Myocyte (in vitro differentiated cells): ENCODE results near the gene BAZ1B. TPM values are rescaled to one million over a fixed set of nuclear protein-coding genes. Genes with fewer than 3 reads are reported as not detected.
"Not testable (repeated sequence)": the region's sequence is repeated elsewhere in the genome, so short reads cannot be mapped to it uniquely, and the experiment has no call there.

Experiments
- DNase-seq: peaks from one replicate; pipeline ENCODE4 v3.0.0-alpha.2; 2012; ENCODE audit warnings: low read depth
- polyA plus RNA-seq: library from polyadenylated mRNA; unstranded; fragments of >200 nt; gene quantifications from one replicate; pipeline ENCODE4 v1.2.1, GENCODE V29; 2012; ENCODE audit warnings: missing spikeins
- total RNA-seq: library from RNA; depleted of rRNA; stranded (reverse); fragments of >200 nt; gene quantifications from 2 replicates; pipeline ENCODE4 v1.2.3, GENCODE V29; 2014

BAZ1B gene, protein sequence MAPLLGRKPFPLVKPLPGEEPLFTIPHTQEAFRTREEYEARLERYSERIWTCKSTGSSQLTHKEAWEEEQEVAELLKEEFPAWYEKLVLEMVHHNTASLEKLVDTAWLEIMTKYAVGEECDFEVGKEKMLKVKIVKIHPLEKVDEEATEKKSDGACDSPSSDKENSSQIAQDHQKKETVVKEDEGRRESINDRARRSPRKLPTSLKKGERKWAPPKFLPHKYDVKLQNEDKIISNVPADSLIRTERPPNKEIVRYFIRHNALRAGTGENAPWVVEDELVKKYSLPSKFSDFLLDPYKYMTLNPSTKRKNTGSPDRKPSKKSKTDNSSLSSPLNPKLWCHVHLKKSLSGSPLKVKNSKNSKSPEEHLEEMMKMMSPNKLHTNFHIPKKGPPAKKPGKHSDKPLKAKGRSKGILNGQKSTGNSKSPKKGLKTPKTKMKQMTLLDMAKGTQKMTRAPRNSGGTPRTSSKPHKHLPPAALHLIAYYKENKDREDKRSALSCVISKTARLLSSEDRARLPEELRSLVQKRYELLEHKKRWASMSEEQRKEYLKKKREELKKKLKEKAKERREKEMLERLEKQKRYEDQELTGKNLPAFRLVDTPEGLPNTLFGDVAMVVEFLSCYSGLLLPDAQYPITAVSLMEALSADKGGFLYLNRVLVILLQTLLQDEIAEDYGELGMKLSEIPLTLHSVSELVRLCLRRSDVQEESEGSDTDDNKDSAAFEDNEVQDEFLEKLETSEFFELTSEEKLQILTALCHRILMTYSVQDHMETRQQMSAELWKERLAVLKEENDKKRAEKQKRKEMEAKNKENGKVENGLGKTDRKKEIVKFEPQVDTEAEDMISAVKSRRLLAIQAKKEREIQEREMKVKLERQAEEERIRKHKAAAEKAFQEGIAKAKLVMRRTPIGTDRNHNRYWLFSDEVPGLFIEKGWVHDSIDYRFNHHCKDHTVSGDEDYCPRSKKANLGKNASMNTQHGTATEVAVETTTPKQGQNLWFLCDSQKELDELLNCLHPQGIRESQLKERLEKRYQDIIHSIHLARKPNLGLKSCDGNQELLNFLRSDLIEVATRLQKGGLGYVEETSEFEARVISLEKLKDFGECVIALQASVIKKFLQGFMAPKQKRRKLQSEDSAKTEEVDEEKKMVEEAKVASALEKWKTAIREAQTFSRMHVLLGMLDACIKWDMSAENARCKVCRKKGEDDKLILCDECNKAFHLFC (N-terminal part only)
- total RNA-seq: 70.0 and 76.7 TPM in 2 replicates
- polyA plus RNA-seq: 32.9 TPM

DNA sequence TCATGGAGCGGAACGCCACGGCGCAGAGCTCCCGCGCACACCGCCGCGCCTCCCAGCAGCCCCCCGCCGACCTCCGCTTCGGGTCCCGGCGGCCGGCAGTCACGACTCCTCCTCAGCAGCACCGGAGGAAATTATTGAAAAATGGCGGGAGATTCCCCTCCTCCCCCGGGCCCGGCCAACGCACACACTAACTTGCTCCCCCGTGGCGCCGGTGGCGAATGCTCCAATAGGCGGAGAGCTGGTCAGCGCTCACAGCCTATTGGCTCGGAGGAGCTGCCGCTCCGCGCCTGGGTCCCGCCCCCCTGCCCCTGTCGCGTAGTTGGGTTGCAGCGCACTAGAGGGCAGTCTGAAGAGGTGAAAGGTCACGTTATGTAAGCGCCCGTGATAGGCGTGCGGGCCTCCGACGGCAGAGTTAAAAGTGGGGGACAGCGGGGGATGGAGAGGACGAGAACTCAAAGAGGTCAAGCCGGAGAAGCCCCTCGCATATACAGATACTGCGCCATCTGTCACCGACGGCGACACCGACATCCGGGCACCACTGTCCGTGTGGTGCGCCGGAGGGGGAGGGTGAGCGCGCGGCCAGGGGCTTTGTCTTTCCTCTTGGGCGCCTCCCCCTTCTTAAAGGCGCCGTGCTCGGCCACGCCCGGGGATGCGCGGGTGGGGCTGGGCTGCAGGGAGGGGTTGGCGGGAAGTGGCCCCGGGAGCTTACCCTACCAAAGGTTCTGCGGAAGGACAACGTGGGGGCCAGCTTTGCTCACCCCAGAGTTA lies at the start of gene BAZ1B:
Gene BAZ1B (minus strand): TSS at position 189 of the 768 bp plus-strand sequence. CDS start 360 bp downstream, outside the sequence.
- DNase-seq: peak; percentile 100

DNA sequence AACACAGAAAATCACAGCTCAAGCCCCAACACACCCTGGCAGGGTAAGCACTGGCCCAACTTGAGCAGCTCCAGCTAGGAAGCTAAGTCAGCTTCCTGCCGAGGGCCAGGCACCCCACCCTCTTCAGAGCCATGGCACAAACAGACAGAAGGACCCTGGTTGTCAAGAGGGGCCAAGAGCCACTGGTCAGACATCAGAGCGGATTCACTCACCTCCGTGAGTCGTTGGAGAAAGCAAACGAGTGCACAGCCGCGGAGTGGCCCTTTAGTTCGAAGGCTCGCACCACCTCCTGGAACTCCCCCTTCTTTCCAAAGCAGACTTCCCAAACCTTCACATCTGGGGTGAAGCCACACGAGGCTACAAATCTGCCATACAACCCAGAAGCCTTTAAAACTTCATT lies 48.9 kb upstream of the BAZ1B start:
- DNase-seq: no peak

DNA sequence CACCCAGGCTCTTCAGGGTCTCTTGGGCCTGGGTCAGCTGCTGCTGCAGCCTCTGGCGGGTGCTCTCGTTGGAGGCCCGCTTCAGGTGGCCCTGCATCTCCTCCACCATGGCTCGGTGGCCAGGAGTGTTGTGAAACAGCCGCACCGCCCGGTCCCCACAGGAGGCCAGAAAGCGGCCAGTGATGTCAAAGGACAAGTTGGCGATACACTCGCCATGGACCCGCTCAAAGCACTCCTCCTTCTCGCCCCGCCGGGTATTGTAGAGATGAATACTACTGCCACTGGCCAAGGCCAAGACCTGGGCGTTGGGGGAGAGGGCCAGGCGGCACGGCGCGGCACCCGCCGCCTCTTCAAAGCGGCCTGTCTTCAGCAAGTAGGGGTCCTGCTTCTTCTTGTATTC lies 48.4 kb upstream of the BAZ1B start:
- DNase-seq: no peak

DNA sequence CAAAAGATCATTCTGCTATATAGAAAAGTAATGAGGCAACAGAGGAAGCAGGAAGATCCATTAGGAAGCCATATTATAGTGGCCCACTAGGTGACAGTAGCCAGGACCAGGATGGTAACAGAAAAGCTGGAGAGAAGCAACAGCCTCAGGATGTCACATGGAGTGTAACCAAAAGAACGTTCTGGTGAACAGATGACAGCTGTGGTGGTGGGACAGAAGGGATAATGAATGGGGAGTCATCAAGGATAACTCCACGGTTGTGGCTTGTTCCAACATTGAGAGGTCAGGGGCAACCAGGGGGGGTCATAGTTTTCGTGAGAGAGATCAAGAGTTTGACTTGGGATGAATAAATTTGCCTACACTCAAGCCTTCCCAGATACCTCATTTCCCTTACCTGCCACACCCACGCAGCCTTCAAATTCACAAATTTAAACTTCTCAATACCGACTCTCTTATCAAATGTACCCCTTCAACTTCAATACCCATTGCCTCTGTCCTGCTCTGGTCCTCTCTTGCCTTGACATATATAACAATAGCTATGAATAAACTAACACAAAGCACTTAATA lies 47.0 kb upstream of the BAZ1B start:
- DNase-seq: peak; percentile 65

DNA sequence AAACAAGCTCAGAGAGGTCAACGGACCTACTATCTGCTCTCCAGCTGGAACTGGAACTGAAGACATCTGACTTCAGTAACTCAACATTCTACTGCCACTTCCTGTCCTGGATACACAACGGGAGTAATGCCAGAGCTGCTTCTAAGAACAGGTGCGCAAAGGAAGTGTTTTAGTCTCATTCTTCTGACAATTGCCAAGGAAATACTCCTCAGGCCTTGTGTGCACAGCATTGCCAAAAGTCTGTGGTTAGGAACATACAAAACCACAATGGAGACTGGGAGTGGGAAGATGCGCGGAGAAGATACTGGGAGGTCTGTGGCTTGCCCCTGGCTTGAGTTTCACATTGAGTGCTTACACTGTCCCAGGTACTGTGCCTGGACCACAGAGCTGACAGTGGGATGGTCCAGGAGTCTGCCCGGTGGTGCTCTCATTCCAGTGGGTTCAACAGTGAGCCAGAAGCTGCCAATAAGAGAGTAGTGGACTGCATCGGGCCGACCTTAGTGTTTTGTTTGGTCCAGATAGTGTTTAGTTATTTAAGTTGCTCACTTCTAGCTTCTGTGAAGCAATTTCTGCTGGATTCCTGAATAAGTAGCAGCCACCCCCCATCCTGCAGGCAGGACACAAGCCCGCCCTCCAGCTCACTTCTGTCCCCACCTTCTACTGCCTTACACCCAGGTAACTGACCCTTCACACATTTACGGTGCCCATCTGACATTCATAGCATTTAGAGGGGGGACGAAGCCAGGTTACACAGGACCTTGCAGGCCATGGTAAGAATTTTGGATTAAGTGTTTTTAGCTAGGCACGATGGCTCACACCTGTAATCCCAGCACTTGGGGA lies 46.0 kb upstream of the BAZ1B start:
- DNase-seq: peak; percentile 81

DNA sequence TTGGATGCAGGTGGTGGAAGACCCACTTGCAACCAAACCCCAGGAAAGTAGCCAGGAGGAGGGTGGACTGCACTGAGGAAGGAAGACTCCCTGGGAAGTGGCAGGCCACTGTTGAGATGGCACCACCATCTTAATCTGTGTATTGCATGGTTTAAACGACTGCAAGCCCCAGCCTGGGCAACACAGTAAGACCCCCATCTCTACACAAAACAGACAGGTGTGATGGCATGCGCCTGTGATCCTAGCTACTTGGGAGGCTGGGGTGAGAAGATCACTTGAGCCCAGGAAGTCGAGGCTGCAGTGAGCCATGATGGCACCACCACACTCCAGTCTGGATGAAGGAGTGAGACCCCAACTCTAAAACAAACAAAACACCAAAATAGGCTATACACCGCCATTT lies 45.0 kb upstream of the BAZ1B start:
- DNase-seq: no peak

DNA sequence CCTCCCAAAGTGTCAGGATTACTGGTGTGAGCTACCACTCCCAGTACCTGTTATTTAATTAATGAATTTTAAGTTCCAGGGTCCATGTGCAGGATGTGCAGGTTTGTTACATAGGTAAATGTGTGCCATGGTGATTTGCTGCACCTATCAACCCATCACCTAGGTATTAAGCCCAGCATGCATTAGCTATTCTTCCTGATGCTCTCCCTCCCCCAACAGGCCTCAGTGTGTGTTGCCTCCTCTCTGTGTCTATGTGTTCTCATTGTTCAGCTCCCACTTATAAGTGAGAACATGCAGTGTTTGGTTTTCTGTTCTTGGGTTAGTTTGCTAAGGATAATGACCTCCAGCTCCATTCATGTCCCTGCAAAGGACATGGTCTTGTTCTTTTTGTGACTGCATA lies 44.3 kb upstream of the BAZ1B start:
- DNase-seq: not testable (repeated sequence)

DNA sequence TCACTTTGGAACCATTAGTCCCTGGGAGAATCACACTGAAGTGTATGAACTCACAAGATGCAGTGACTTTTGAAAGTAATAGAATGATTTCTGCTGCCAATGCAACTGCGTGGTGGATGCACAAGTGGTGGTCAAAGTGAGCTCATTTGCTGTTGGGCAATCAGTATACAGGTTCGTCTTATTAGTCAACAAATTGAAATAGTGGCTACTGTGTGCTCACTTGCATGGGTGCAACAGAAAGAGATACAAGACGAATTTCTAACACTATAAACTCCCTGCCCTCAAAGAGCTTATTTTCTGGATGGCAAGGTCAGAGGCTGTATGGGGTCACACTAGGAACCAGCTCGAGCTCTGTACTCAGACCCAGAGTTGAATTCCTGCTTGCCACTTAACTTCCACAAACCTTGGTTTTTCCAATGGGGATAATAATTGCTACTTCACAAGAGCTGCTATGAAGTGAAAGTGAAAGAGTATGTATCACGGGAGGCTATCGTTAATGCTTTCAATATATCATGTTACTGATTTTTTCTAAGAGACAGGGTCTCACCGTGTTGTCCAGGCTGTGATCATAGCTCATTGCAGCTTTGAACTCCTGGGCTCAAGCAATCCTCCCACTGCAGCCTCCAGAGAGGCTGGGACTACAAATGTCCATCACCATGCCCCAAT lies 43.7 kb upstream of the BAZ1B start:
- DNase-seq: no peak

DNA sequence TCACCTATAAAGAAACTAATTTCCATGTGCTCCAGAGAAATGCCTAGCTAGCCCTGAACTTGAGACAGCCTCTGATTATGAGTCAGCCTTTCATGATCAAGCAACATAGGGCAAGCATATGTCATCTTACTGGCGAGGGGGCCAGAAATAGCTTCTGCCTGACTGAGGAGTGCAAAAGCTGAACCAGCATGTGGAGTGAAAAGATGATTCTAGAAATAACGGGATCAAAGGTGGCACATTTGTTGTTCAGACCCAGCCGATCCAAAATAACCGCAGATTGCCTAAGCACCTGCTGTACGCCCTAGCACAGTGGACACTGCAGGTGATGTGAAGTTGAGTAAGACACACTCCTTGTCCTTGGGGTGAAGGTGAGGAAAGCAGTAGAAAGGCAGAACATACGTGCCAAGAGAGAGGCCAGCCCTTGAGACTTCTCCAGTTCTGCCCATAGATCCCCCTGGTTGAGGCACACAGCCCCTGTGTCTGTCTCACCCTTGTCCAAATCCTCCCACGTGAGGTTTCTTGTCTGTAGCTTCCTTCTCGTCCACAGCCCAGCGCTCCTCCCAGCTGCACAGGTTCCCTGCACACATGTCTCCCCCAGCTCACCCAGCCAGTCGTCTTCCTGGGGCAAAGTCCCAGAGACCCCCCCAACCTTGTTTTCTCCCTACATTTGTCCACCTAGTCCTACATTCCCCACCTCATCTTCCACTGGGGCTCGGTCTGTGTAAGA lies 38.2 kb upstream of the BAZ1B start:
- DNase-seq: peak; percentile 90

DNA sequence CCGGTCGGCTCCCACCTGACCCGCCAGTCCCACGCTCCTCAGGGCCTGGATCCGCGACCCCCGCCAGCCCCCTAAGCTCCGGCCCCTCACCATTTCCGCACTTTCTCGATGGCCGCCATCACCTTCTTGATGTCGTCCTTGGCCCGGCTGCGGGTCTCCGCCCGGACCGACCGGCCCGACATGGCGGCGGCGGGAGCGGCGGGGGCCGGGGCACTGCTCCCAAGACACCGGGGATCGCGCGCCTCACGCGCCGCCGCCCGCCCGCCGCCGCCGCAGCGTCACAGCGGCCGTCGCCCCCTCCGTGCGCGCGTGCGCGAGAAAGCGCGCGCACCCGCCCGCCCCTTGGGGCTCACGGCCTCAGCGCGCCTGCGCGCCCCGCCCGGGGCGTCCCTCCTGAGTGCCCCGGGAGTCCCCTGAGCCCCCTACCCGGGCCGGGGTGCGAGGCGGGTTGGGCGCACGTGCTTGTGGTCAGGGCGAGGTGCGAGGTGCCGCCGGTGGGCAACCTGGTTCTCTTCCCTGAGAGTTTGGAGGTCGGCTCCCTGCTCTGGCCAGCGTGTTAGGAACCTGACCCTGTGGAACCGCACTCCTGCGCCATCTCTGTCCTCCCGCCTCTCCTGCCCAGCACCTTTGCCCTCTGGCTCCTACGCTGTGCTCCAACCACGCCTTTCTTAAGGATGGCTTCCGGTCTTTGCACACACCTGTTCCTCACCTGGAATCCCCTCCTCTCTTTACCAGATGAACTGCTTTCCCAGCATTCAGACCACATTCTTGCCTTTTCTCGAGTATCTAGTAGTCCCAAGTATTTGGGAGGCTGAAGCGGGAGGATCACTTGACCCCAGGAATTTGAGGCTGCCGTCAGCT lies 35.5 kb upstream of the BAZ1B start, which contains the start of gene BCL7B:
Gene BCL7B (minus strand): TSS at position 294 of the 861 bp plus-strand sequence. CDS start 112 bp downstream, at position 182.
- peak; percentile 82 for DNase-seq

DNA sequence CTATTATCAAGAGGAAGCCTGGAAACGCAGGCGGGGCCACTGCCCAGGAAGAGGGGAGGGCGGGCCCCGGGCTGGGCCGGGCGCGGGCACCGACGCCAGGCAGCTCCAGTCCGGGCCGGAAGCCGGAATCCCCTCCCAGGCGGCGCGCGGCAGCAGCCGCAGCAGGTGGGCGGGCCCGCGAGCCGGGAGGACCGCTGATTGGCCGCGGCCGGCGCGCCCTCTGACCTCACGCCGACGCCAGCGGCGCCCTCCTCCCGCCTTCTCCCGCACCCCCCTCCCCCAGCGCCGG lies 35.0 kb upstream of the BAZ1B start:
- peak; percentile 95 for DNase-seq

DNA sequence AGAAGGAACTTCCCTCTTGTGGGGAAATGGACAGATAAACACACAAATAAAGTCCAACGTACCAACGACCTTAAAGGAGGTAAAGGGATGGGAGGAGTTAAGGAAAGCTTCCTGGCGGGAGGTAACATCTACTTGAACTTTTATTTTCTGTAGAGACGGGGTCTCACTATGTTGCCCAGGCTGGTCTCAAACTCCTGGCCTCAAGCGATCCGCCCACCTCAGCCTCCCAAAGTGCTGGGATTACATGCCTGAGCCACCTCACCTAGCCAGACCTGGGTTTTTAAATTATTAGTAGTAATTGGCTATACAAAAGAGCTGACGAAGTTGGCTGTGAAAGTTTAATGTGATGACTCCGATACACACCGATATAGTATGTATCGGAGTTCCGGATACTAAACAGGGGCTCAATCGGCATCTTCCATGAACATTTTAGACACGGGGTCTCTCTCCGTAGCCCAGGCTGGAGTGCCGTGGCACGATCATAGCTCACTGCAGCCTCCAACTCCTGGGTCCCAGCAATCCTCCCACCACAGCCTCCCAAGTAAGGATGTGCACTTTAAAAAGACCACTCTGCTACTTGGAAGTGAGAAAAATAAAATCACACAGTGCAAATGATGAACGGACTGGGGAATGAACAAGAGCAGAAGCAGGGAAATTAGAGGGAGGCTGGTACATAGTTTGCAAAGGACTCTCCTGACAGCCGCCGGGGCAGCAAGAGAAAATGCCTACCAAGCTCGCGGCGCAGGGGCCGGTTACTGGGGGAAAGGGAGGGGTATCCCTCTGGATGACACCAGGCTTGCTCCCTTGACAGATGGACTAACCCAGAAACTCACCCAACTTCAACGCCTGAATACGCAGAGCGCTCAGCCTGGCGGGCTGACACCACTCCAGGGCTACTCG lies 34.4 kb upstream of the BAZ1B start:
- no peak for DNase-seq

DNA sequence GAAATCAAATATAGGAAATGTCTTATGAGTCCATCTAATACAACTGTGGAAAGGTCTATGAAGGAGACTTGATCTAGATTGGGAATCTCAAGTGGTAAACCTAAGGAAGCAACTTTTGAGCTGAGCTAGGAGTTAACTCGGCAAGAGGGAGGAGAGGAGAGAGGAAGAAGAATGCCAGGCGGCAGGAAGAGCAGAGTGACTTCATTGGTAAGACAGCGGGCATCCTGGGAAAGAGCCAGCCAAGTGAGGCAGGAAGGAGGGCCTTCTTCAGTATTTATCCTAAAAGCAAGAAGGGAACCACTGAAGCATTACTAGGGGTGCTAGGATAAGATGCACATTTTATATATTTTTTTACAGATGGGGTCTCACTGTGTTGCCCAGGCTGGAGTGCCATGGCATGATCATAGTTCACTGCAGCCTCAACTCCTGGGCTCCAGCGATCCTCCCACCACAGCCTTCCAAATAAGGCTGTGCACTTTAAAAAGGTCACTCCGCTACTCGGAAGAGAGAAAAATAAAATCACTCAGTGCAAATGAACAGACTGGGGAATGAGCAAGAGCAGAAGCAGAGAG lies 33.4 kb upstream of the BAZ1B start:
- DNase-seq: peak; percentile 44

DNA sequence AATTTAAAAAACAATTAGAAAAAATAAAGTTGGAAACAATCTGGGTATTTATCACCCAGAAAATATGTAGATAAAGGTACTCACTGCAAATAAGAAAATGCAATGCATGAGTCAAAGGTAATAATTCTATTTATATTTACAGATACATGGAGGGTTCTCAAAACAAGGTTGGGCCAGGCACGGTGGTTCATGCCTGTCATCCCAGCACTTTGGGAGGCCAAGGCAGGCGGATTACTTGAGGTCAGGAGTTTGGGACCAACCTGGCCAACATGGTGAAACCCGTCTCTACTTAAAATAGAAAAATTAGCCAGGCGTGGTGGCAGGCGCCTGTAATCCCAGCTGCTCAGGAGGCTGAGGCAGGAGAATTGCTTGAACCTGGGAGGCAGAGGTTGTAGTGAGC lies 28.0 kb upstream of the BAZ1B start:
- not testable (repeated sequence) for DNase-seq

DNA sequence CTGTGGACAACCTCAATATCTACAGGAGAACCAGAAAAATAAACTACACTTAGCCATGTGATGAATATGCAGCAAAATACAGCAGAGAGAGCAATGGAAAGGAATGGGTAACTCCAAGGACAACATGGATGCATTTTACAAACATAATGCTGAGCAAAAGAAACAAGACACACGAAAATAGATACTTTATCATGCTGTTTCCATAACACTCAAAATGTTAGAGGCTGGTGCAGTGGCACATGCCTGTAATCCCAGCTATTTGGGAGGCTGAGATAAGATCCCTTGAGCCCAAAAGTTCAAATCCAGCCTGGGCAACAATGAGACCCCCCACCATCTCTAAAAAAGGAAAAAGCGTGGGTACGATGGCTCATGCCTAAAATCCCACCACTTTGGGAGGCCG lies 27.1 kb upstream of the BAZ1B start:
- DNase-seq: no peak

DNA sequence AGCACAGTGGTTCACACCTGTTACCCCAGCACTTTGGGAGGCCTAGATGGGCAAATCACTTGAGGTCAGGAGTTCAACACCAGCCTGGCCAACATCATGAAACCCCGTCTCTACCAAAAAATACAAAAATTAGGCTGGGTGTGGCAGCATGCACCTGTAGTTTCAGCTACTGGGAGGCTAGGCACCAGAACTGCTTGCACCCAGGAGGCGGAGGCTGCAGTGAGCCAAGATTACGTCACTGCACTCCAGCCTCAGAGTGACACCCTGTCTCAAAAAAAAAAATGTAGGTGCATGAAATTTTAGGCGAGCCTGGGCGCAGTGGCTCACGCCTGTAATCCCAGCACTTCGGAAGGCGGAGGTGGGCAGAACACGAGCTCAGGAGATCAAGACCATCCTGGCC lies 25.7 kb upstream of the BAZ1B start:
- DNase-seq: no peak
